ENCODE results near the gene OR56A4.

The OR56A4 gene

GRCh38 chr11:6006846-6007245 is at the start of gene OR56A4:
TSS of gene OR56A4 (minus strand) at chr11:6006946. CDS start at chr11:6002992, 3,954 bp downstream.
- DNase-seq (ENCODE audit: low read depth in 2 of 2), result no peak

- DNase-seq (ENCODE audit: low read depth in 2 of 2), result no peak
Observed at GRCh38 chr11:6055569-6055968, 48.8 kb upstream of the OR56A4 start.

- no peak for DNase-seq (ENCODE audit: low read depth in 2 of 2)
Observed at GRCh38 chr11:6052374-6052773, 45.6 kb upstream of the OR56A4 start.

- DNase-seq (ENCODE audit: low read depth in 2 of 2), result no peak
Observed at GRCh38 chr11:6040874-6041273, 34.1 kb upstream of the OR56A4 start.

- DNase-seq (ENCODE audit: low read depth in 2 of 2), result no peak
Observed at GRCh38 chr11:6030708-6031405, 24.1 kb upstream of the OR56A4 start, which contains the start of gene OR56A1. TSS of gene OR56A1 (minus strand) at chr11:6030758. CDS start at chr11:6027692, 3,066 bp downstream.

- no peak for DNase-seq (ENCODE audit: low read depth in 2 of 2)
Observed at GRCh38 chr11:6027501-6027900, 20.8 kb upstream of the OR56A4 start.

- no peak for DNase-seq (ENCODE audit: low read depth in 2 of 2)
Observed at GRCh38 chr11:6025056-6025455, 18.3 kb upstream of the OR56A4 start.

- no peak for DNase-seq (ENCODE audit: low read depth in 2 of 2)
Observed at GRCh38 chr11:6022956-6023355, 16.2 kb upstream of the OR56A4 start.

GRCh38 chr11:6013042-6013441 is 6.3 kb upstream of the OR56A4 start:
- DNase-seq (ENCODE audit: low read depth in 2 of 2), result no peak

GRCh38 chr11:6012035-6012668 is 5.4 kb upstream of the OR56A4 start:
- DNase-seq (ENCODE audit: low read depth in 2 of 2), result no peak

- DNase-seq (ENCODE audit: low read depth in 2 of 2), result no peak
Observed at GRCh38 chr11:6006395-6006794, 351 bp downstream of the OR56A4 start.

- DNase-seq (ENCODE audit: low read depth in 2 of 2), result no peak
Observed at GRCh38 chr11:6002202-6002699, 4.5 kb downstream of the OR56A4 start.

GRCh38 chr11:5994791-5995190 is 12.0 kb downstream of the OR56A4 start:
- DNase-seq (ENCODE audit: low read depth in 2 of 2), result no peak

GRCh38 chr11:5992604-5993251 is 14.0 kb downstream of the OR56A4 start:
- DNase-seq (ENCODE audit: low read depth in 2 of 2), result no peak

GRCh38 chr11:5992150-5992549 is 14.6 kb downstream of the OR56A4 start:
- no peak for DNase-seq (ENCODE audit: low read depth in 2 of 2)

GRCh38 chr11:5989203-5989602 is 17.5 kb downstream of the OR56A4 start:
- no peak for DNase-seq (ENCODE audit: low read depth in 2 of 2)

GRCh38 chr11:5986885-5987284 is 19.9 kb downstream of the OR56A4 start, which contains the start of gene OR52L1:
TSS of gene OR52L1 (minus strand) at chr11:5986985. CDS start at chr11:5986930, 55 bp downstream.
- no peak for DNase-seq (ENCODE audit: low read depth in 2 of 2)

- no peak for DNase-seq (ENCODE audit: low read depth in 2 of 2)
Observed at GRCh38 chr11:5983443-5983842, 23.3 kb downstream of the OR56A4 start.

- DNase-seq (ENCODE audit: low read depth in 2 of 2), result no peak
Observed at GRCh38 chr11:5973530-5973929, 33.2 kb downstream of the OR56A4 start.

- no peak for DNase-seq (ENCODE audit: low read depth in 2 of 2)
Observed at GRCh38 chr11:5968394-5968793, 38.4 kb downstream of the OR56A4 start, which contains the start of gene OR56A5. TSS of gene OR56A5 (minus strand) at chr11:5968494. CDS start at chr11:5968494, 0 bp downstream.

- DNase-seq (ENCODE audit: low read depth in 2 of 2), result no peak
Observed at GRCh38 chr11:5967708-5968107, 39.0 kb downstream of the OR56A4 start.

- DNase-seq (ENCODE audit: low read depth in 2 of 2), result no peak
Observed at GRCh38 chr11:5966958-5967357, 39.8 kb downstream of the OR56A4 start.
